K562 (cell line): ENCODE data around the gene B4GALNT3. TPM values are rescaled to one million over a fixed set of nuclear protein-coding genes. Genes with fewer than 3 reads are reported as not detected.

Source experiments
- ATAC-seq: fragments of 200-7000 bp; cut with Tn5 transposase; 3 replicates; pipeline ENCODE4 v1.9.1; 2020; ENCODE audit warnings: moderate library complexity
- BruUV-seq: library from RNA; stranded (reverse); fragments of 400-500 nt; replicated peaks from 2 replicates; lab custom pipeline; 2021; lab: Mats Ljungman, UMichigan
- CTCF ChIA-PET: fragments of 300-600 bp; formaldehyde crosslinking; extraction: SDS; loops from one replicate; lab custom pipeline; 2021; ENCODE audit warnings: low intra/inter-chr PET ratio; lab: Yijun Ruan, JAX
- POLR2A ChIA-PET: fragments of 300-600, 350-650 bp; sonication (Branson Sonifier 250); formaldehyde crosslinking; extraction: SDS; loops from one replicate; lab custom pipeline; 2021; ENCODE audit warnings: antibody characterized with exemption, inconsistent platforms; lab: Yijun Ruan, JAX
- DNase-seq, 4 experiments: peaks; one replicate each; pipeline versions ENCODE4 v3.0.0 to v3.0.0-alpha.2; 2011 to 2018; ENCODE audit warnings: low spot score in 3 of 4, mixed read lengths in 3 of 4; ENCODE audit errors: extremely low read depth in 1 of 4
- FAIRE-seq: peaks from 2 replicates; lab custom pipeline; 2011; peaks lifted over from hg19 to GRCh38; lab: Jason Lieb, UNC
- H2AFZ ChIP-seq: 2 replicates; pipeline ENCODE4 v1.6.0; 2011; ENCODE audit warnings: low read depth, low read length, control low read depth, inconsistent platforms
- H3K27ac ChIP-seq: fragments of 200-600 bp; 3 replicates; pipeline ENCODE4 v1.8.0; 2011; ENCODE audit warnings: low read depth, mild to moderate bottlenecking, control low read depth, inconsistent platforms, low read length, moderate library complexity, mixed read lengths; ENCODE audit errors: extremely low read depth
- H3K27me3 ChIP-seq, 2 experiments: fragments of 300-600 bp in 1 of 2; 2 replicates in 1 of 2; 3 replicates in 1 of 2; pipeline versions ENCODE4 v1.6.0 to v1.8.0; 2011; ENCODE audit warnings: inconsistent platforms in 2 of 2, low read length in 2 of 2, mild to moderate bottlenecking in 1 of 2, mixed read lengths in 1 of 2, moderate library complexity in 1 of 2; ENCODE audit not compliant: control insufficient read depth in 2 of 2, insufficient read depth in 2 of 2
- H3K36me3 ChIP-seq: fragments of 300-600 bp; 3 replicates; pipeline ENCODE4 v1.8.0; 2011; ENCODE audit warnings: mild to moderate bottlenecking, low read length, inconsistent platforms; ENCODE audit not compliant: control insufficient read depth, insufficient read depth
- H3K4me1 ChIP-seq, 2 experiments: fragments of 200-600 bp in 1 of 2; replicated peaks in 1 of 2; 2 replicates in 1 of 2; 3 replicates in 1 of 2; pipeline versions ENCODE4 v1.5.1 to v1.8.0; 2011; ENCODE audit warnings: inconsistent platforms in 2 of 2, low read length in 2 of 2, mild to moderate bottlenecking in 1 of 2, mixed read lengths in 1 of 2, moderate library complexity in 1 of 2; ENCODE audit not compliant: control insufficient read depth in 2 of 2, insufficient read depth in 2 of 2
- H3K4me2 ChIP-seq: 2 replicates; pipeline ENCODE4 v1.6.1; 2011; ENCODE audit warnings: low read length, control low read depth, inconsistent platforms, mixed read lengths; ENCODE audit not compliant: insufficient read depth
- H3K4me3 ChIP-seq: fragments of 200-600 bp; sonication (generic), shearing (Covaris generic); 2 replicates; pipeline ENCODE4 v1.5.1; 2016; ENCODE audit warnings: control low read depth, inconsistent platforms
- H3K79me2 ChIP-seq: fragments of 200-600 bp; 3 replicates; pipeline ENCODE4 v1.8.0; 2011; ENCODE audit warnings: low read length, inconsistent platforms; ENCODE audit not compliant: control insufficient read depth, insufficient read depth
- H3K9ac ChIP-seq, 2 experiments: 2 replicates each; pipeline versions ENCODE4 v1.6.0 to v1.6.1; 2011; ENCODE audit warnings: low read depth in 2 of 2, low read length in 2 of 2, control low read depth in 1 of 2, inconsistent platforms in 1 of 2, mild to moderate bottlenecking in 1 of 2, mixed read lengths in 1 of 2; ENCODE audit not compliant: insufficient read depth in 1 of 2
- H3K9me1 ChIP-seq: one replicate; pipeline ENCODE4 v1.6.0; 2011; ENCODE audit warnings: inconsistent platforms, mild to moderate bottlenecking, low read length, moderate library complexity; ENCODE audit not compliant: control insufficient read depth, insufficient read depth
- H3K9me3 ChIP-seq: replicated peaks from 2 replicates; pipeline ENCODE4 v1.5.1; 2011; ENCODE audit warnings: low read depth, low read length, inconsistent platforms; ENCODE audit not compliant: control insufficient read depth, insufficient read depth
- H4K20me1 ChIP-seq: replicated peaks from 2 replicates; pipeline ENCODE4 v1.6.1; 2011; ENCODE audit warnings: low read length, inconsistent platforms, mixed read lengths; ENCODE audit not compliant: control insufficient read depth, insufficient read depth
- CREB1 ChIP-seq, 2 experiments: sonication (generic) in 1 of 2; formaldehyde crosslinking in 1 of 2; IDR thresholded peaks; 2 replicates each; pipeline versions ENCODE4 v1.6.1 to v1.8.0; 2012 to 2022; ENCODE audit warnings: inconsistent platforms in 1 of 2, mild to moderate bottlenecking in 1 of 2, missing genetic modification reagents in 1 of 2, moderate library complexity in 1 of 2
- DMBX1 ChIP-seq: fragments of 250-450 bp; sonication (Bioruptor Pico); IDR thresholded peaks from 2 replicates; pipeline ENCODE4 v1.8.0; 2022; ENCODE audit warnings: inconsistent platforms, mild to moderate bottlenecking, moderate library complexity, borderline replicate concordance
- HDAC1 ChIP-seq, 2 experiments: fragments of 450-650 bp; IDR thresholded peaks; 2 replicates each; pipeline ENCODE4 v1.6.1; 2016 to 2017; ENCODE audit warnings: inconsistent platforms in 1 of 2, mild to moderate bottlenecking in 1 of 2, moderate library complexity in 1 of 2
- MNT ChIP-seq, 2 experiments: fragments of 450-650 bp; conservative IDR thresholded peaks; 2 replicates each; pipeline ENCODE4 v1.6.1; 2017; ENCODE audit warnings: mild to moderate bottlenecking in 2 of 2, moderate library complexity in 2 of 2
- THRA ChIP-seq: fragments of 450-650 bp; IDR thresholded peaks from 2 replicates; pipeline ENCODE4 v1.6.1; 2017; ENCODE audit warnings: mild to moderate bottlenecking, moderate library complexity
- ZNF146 ChIP-seq: IDR thresholded peaks from one replicate; pipeline ENCODE4 v1.6.1; 2018; ENCODE audit warnings: missing compliant biosample characterization; ENCODE audit not compliant: unreplicated experiment
- WGBS: fragments of 100-300 bp; shearing (Covaris generic); methylation state at CpG from one replicate; pipeline ENCODE4 v1.1.6; 2016; ENCODE audit warnings: low coverage, mixed read lengths; ENCODE audit not compliant: insufficient coverage; ENCODE audit errors: missing lambda C conversion rate; 5-methylcytosine and 5-hydroxymethylcytosine counted together
- in situ Hi-C: fragments of 300-500 bp; cut with MboI; formaldehyde crosslinking; loops from 4 replicates; pipeline ENCODE4 v1.15.0; 2018; ENCODE audit warnings: inconsistent platforms, mixed read lengths
- intact Hi-C: fragments of 100-400 bp; cut with micrococcal nuclease; formaldehyde crosslinking; loops from 2 replicates; pipeline ENCODE4 v1.14.2; 2022
- polyA plus RNA-seq, 8 experiments: library from polyadenylated mRNA; depleted of rRNA in 4 of 8; stranded (reverse) in 5 of 8; unstranded in 3 of 8; fragments of >200 nt; fragmentation: Nextera tagmentation in 2 of 8; fragmentation: Illumina TruSeq in 1 of 8; extraction: Ambion mirVana in 2 of 8; extraction: Trizol in 1 of 8; gene quantifications; 2 replicates each; pipeline versions ENCODE4 v1.2.1 to v1.2.3, GENCODE V29; 2011 to 2014; ENCODE audit warnings: inconsistent platforms in 1 of 8, missing spikeins in 1 of 8
- total RNA-seq, 7 experiments: library from RNA; depleted of rRNA in 6 of 7; stranded (reverse); fragments of >200 nt in 6 of 7; fragmentation: Illumina TruSeq in 2 of 7; extraction: Trizol in 2 of 7; gene quantifications; 2 replicates each; pipeline versions ENCODE4 v1.2.1 to v1.2.3, GENCODE V29; 2011 to 2021; ENCODE audit warnings: low replicate concordance in 1 of 7

The B4GALNT3 gene
- total and polyA plus RNA-seq, 9 of the 15 experiments (the other 6 are each of a cell fraction or from before 2014, with no cell fraction given), result 0.04 to 0.36 (median 0.10) TPM; not detected in 6

- TF ChIP-seq MNT (conservative IDR thresholded peaks at IDR 0.05) (no peak), HDAC1 (IDR thresholded peaks at IDR 0.05) (no peak), CREB1 (IDR thresholded peaks at IDR 0.05) (no peak), CREB1 (CRISPR knock-in tag; IDR thresholded peaks at IDR 0.05) (no peak), ZNF146 (CRISPR knock-in tag) (no peak), THRA (no peak)
Observed at GRCh38 chr12:544142-544541, 84.4 kb downstream of the B4GALNT3 start (continued).

- Histone ChIP-seq H3K79me2 (no peaks in the 10 kb centered on the region), H3K36me3 (no peaks in the 10 kb centered on the region), H3K4me3 (no peak overlapping the region), H3K9me1 (peaks cover 3% of the 10 kb centered on the region), H3K9me3 (no peaks in the 10 kb centered on the region), H3K4me2 (no peak overlapping the region), H3K4me1 (peaks cover 0 to 19% of the 10 kb centered on the region in 2 experiments; a peak in 3 of 5 replicates), H2AFZ (no peak overlapping the region), H3K27ac (no peak overlapping the region), H3K27me3 (peaks cover 3 to 41% of the 10 kb centered on the region in 2 experiments; a peak in 3 of 5 replicates), H3K9ac (no peak overlapping the region), H4K20me1 (0 out of 2 replicates have a peak, but pooled peaks cover 5% of the 10 kb centered on the region)
- no peak for TF ChIP-seq DMBX1 (CRISPR knock-in tag)
- DNase-seq, result no peak
- in situ Hi-C loops (loop anchor here (5.0 kb wide), 1 partner anchor 88 kb away; the partner anchor contains the start of gene B4GALNT3), intact Hi-C loops (no loop called here)
- POLR2A ChIA-PET, result interaction anchor here (0.5 to 1.0 kb wide), 2 partner anchors 15 to 191 kb away, joined by 3 to 4 read pairs; no protein-coding TSS in a partner anchor
- BruUV-seq, result no TSS peak
- FAIRE-seq, result no peak
- CTCF ChIA-PET, result interaction anchor here (3.2 kb wide), 1 partner anchor 93 kb away, joined by 48 read pairs; no protein-coding TSS in a partner anchor
- WGBS, result 4% methylated on average over 6 of the region's 9 CpGs
- ATAC-seq, result no peak
Observed at GRCh38 chr12:544941-545635, 85.3 kb downstream of the B4GALNT3 start.
